ENCODE data around the gene ELK4.

Gene ELK4

GRCh38 chr1:205565799-205566198 lies 66.0 kb downstream of the ELK4 start:
- ChIA-PET CTCF (interaction anchor here (1.0 kb wide), 1 partner anchor 37 kb away, joined by 4 read pairs; no protein-coding TSS in a partner anchor), POLR2A (ENCODE audit: low non-redundant PET) (no interaction called here)
- DNase-seq (ENCODE audit: low spot score), result no peak
- no peak overlapping the region for H3K27ac ChIP-seq
- no peak for TF ChIP-seq CTCF (conservative IDR thresholded peaks at IDR 0.05; ENCODE audit: low read depth)

GRCh38 chr1:205563927-205564441 lies 67.8 kb downstream of the ELK4 start:
- POLR2A ChIA-PET (ENCODE audit: low non-redundant PET), result no interaction called here
- CTCF ChIA-PET, result no interaction called here
- no peak for DNase-seq (ENCODE audit: low spot score)
- no peak for TF ChIP-seq CTCF (conservative IDR thresholded peaks at IDR 0.05; ENCODE audit: low read depth)
- H3K27ac ChIP-seq, result no peak overlapping the region

GRCh38 chr1:205561501-205562203 lies 70.2 kb downstream of the ELK4 start:
- POLR2A ChIA-PET (ENCODE audit: low non-redundant PET), result no interaction called here
- CTCF ChIA-PET, result interaction anchor here (1.1 to 1.4 kb wide), 2 partner anchors 13 to 30 kb away, joined by 3 to 5 read pairs; no protein-coding TSS in a partner anchor
- no peak for TF ChIP-seq CTCF (conservative IDR thresholded peaks at IDR 0.05; ENCODE audit: low read depth)

More at GRCh38 chr1:205561501-205562203, 70.2 kb downstream of the ELK4 start:
- DNase-seq (ENCODE audit: low spot score), result no peak
- no peak overlapping the region for H3K27ac ChIP-seq
